HG03378 (cell line): Measurements from ENCODE around the gene CTSO.
"Not testable (repeated sequence)": the region's sequence is repeated elsewhere in the genome, so short reads cannot be mapped to it uniquely, and the experiment has no call there.

Experiments
- ATAC-seq: cut with Tn5 transposase; IDR thresholded peaks from one replicate; pipeline ENCODE4 v1.9.1; 2021; ENCODE audit warnings: mild to moderate bottlenecking, moderate library complexity; ENCODE audit not compliant: unreplicated experiment

CTSO gene

GRCh38 chr4:155956461-155956860 lies 2.8 kb upstream of the CTSO start:
- ATAC-seq: no peak

GRCh38 chr4:155954939-155955338 lies 1.3 kb upstream of the CTSO start:
- ATAC-seq: no peak

- no peak for ATAC-seq
Observed at GRCh38 chr4:155954118-155954685, 536 bp upstream of the CTSO start.

GRCh38 chr4:155952501-155952901 lies 1.2 kb downstream of the CTSO start:
- ATAC-seq: no peak

- ATAC-seq: no peak
Observed at GRCh38 chr4:155950461-155950860, 3.2 kb downstream of the CTSO start.

- no peak for ATAC-seq
Observed at GRCh38 chr4:155948541-155948940, 5.1 kb downstream of the CTSO start.

GRCh38 chr4:155946486-155946885 lies 7.2 kb downstream of the CTSO start:
- ATAC-seq: no peak

GRCh38 chr4:155944516-155944915 lies 9.2 kb downstream of the CTSO start:
- ATAC-seq: no peak

GRCh38 chr4:155943605-155944291 lies 9.9 kb downstream of the CTSO start:
- no peak for ATAC-seq

GRCh38 chr4:155941820-155942219 lies 11.8 kb downstream of the CTSO start:
- no peak for ATAC-seq

GRCh38 chr4:155941085-155941790 lies 12.4 kb downstream of the CTSO start:
- no peak for ATAC-seq

GRCh38 chr4:155935389-155935986 lies 18.2 kb downstream of the CTSO start:
- no peak for ATAC-seq

GRCh38 chr4:155934634-155935033 lies 19.0 kb downstream of the CTSO start:
- ATAC-seq: not testable (repeated sequence)

- no peak for ATAC-seq
Observed at GRCh38 chr4:155931634-155932033, 22.0 kb downstream of the CTSO start.

- ATAC-seq: no peak
Observed at GRCh38 chr4:155930330-155930729, 23.3 kb downstream of the CTSO start.

GRCh38 chr4:155929833-155930232 lies 23.8 kb downstream of the CTSO start:
- no peak for ATAC-seq

GRCh38 chr4:155924637-155925036 lies 29.0 kb downstream of the CTSO start:
- no peak for ATAC-seq

- ATAC-seq: no peak
Observed at GRCh38 chr4:155921597-155921996, 32.1 kb downstream of the CTSO start.

- ATAC-seq: no peak
Observed at GRCh38 chr4:155914782-155915181, 38.9 kb downstream of the CTSO start.

GRCh38 chr4:155911905-155912304 lies 41.8 kb downstream of the CTSO start:
- ATAC-seq: no peak

GRCh38 chr4:155909615-155910226 lies 43.9 kb downstream of the CTSO start:
- ATAC-seq: no peak
